GM21529 (cell line): Measurements from ENCODE around the gene TMEM190.
A peak's percentile ranks its signal among the peaks of the same experiment; 100 is the strongest.
"Not testable (repeated sequence)": the region's sequence is repeated elsewhere in the genome, so short reads cannot be mapped to it uniquely, and the experiment has no call there.

Source experiments
- ATAC-seq: cut with Tn5 transposase; IDR thresholded peaks from one replicate; pipeline ENCODE4 v1.9.1; 2021; ENCODE audit not compliant: unreplicated experiment

Gene TMEM190

GRCh38 chr19:55389386-55390317 lies 13.0 kb downstream of the TMEM190 start:
- no peak for ATAC-seq

- ATAC-seq, result no peak
These were observed 13.8 kb downstream of the TMEM190 start for GRCh38 chr19:55390461-55390880.

GRCh38 chr19:55391191-55391670 lies 14.6 kb downstream of the TMEM190 start:
- no peak for ATAC-seq

- no peak for ATAC-seq
These were observed 15.3 kb downstream of the TMEM190 start for GRCh38 chr19:55391702-55392615.

GRCh38 chr19:55392820-55393761 lies 16.5 kb downstream of the TMEM190 start:
- ATAC-seq, result no peak

GRCh38 chr19:55398200-55398925 lies 21.7 kb downstream of the TMEM190 start:
- no peak for ATAC-seq

GRCh38 chr19:55400281-55401087 lies 23.9 kb downstream of the TMEM190 start:
- no peak for ATAC-seq

- ATAC-seq, result not testable (repeated sequence)
These were observed 24.8 kb downstream of the TMEM190 start for GRCh38 chr19:55401390-55401789.

- no peak for ATAC-seq
These were observed 25.9 kb downstream of the TMEM190 start for GRCh38 chr19:55402509-55402908.

GRCh38 chr19:55405638-55406037 lies 29.0 kb downstream of the TMEM190 start:
- ATAC-seq, result no peak

GRCh38 chr19:55406091-55406825 lies 29.6 kb downstream of the TMEM190 start:
- no peak for ATAC-seq

- no peak for ATAC-seq
These were observed 30.4 kb downstream of the TMEM190 start for GRCh38 chr19:55406826-55407549.

GRCh38 chr19:55407550-55407799 lies 30.8 kb downstream of the TMEM190 start, which contains the start of gene UBE2S:
UBE2S (minus strand) TSS chr19:55407788; CDS start chr19:55407589, 199 bp downstream.
- ATAC-seq, result peak; percentile 12

GRCh38 chr19:55407800-55408532 lies 31.3 kb downstream of the TMEM190 start:
- peak; percentile 78 for ATAC-seq

GRCh38 chr19:55408533-55408872 lies 31.9 kb downstream of the TMEM190 start:
- ATAC-seq, result no peak

- not testable (repeated sequence) for ATAC-seq
These were observed 32.6 kb downstream of the TMEM190 start for GRCh38 chr19:55409179-55409578.

- ATAC-seq, result no peak
These were observed 33.5 kb downstream of the TMEM190 start for GRCh38 chr19:55410168-55410567.
